Neural crest cell (in vitro differentiated cells): ENCODE measurements around the gene FAM149B1. TPM values are rescaled to one million over a fixed set of nuclear protein-coding genes. Genes with fewer than 3 reads are reported as not detected.

Experiments used
- DNase-seq: peaks from one replicate; pipeline ENCODE4 v3.0.0; 2021; ENCODE audit warnings: low read depth, mixed read lengths, low spot score
- H3K27ac Mint-ChIP-seq: one replicate; pipeline ENCODE4 v1.8.0; 2021; ENCODE audit warnings: mild to moderate bottlenecking, mixed read lengths; ENCODE audit not compliant: unreplicated experiment
- H3K27me3 Mint-ChIP-seq: 2 replicates; pipeline ENCODE4 v1.8.0; 2021; ENCODE audit warnings: low read depth, mild to moderate bottlenecking, mixed read lengths
- H3K36me3 Mint-ChIP-seq: 2 replicates; pipeline ENCODE4 v1.8.0; 2021; ENCODE audit warnings: low read depth, mild to moderate bottlenecking, mixed read lengths
- H3K4me1 Mint-ChIP-seq: 2 replicates; pipeline ENCODE4 v1.8.0; 2021; ENCODE audit warnings: mixed read lengths
- H3K4me3 Mint-ChIP-seq: one replicate; pipeline ENCODE4 v1.8.0; 2021; ENCODE audit warnings: mild to moderate bottlenecking, mixed read lengths
- H3K9me3 Mint-ChIP-seq: 2 replicates; pipeline ENCODE4 v1.8.0; 2021; ENCODE audit warnings: mixed read lengths
- CTCF ChIP-seq: fragments of 200-600 bp; sonication (generic); conservative IDR thresholded peaks from 2 replicates; pipeline ENCODE4 v1.5.0; 2021; ENCODE audit warnings: antibody characterized with exemption, mild to moderate bottlenecking
- total RNA-seq: library from RNA; stranded (reverse); gene quantifications from 2 replicates; pipeline ENCODE4 v1.2.1, GENCODE V29; 2021

The FAM149B1 gene
- total RNA-seq, 1 donor from 2014 or later, result 27.2 TPM

- no peaks in the 10 kb centered on the region for H3K27me3 Mint-ChIP-seq
- no peak for DNase-seq
- no peaks in the 10 kb centered on the region for H3K4me1 Mint-ChIP-seq
- H3K9me3 Mint-ChIP-seq, result no peaks in the 10 kb centered on the region
- peaks cover 7% of the 10 kb centered on the region for H3K36me3 Mint-ChIP-seq
- TF ChIP-seq CTCF, result peak; percentile 40
- H3K27ac Mint-ChIP-seq, result no peak overlapping the region
- no peak overlapping the region for H3K4me3 Mint-ChIP-seq
These were observed 65.0 kb downstream of the FAM149B1 start for GRCh38 chr10:73232887-73233286.

GRCh38 chr10:73233883-73234282 lies 66.0 kb downstream of the FAM149B1 start:
- no peak for TF ChIP-seq CTCF
- Mint-ChIP-seq H3K9me3 (no peaks in the 10 kb centered on the region), H3K4me3 (no peak overlapping the region), H3K36me3 (peaks cover 7% of the 10 kb centered on the region), H3K27ac (no peak overlapping the region), H3K4me1 (no peaks in the 10 kb centered on the region), H3K27me3 (no peaks in the 10 kb centered on the region)
- DNase-seq, result no peak

- no peaks in the 10 kb centered on the region for H3K9me3 Mint-ChIP-seq
- H3K36me3 Mint-ChIP-seq, result peaks cover 7% of the 10 kb centered on the region
- TF ChIP-seq CTCF, result no peak
- H3K27me3 Mint-ChIP-seq, result no peaks in the 10 kb centered on the region
- no peak overlapping the region for H3K4me3 Mint-ChIP-seq
- H3K27ac Mint-ChIP-seq, result no peak overlapping the region
- no peak for DNase-seq
- no peaks in the 10 kb centered on the region for H3K4me1 Mint-ChIP-seq
These were observed 66.8 kb downstream of the FAM149B1 start for GRCh38 chr10:73234695-73235094.

- TF ChIP-seq CTCF, result no peak
- no peaks in the 10 kb centered on the region for H3K9me3 Mint-ChIP-seq
- peaks cover 11% of the 10 kb centered on the region for H3K36me3 Mint-ChIP-seq
- H3K27me3 Mint-ChIP-seq, result no peaks in the 10 kb centered on the region
- H3K4me1 Mint-ChIP-seq, result peaks cover 2% of the 10 kb centered on the region
- no peak overlapping the region for H3K4me3 Mint-ChIP-seq
- DNase-seq, result no peak
- H3K27ac Mint-ChIP-seq, result no peak overlapping the region
These were observed 71.2 kb downstream of the FAM149B1 start for GRCh38 chr10:73238990-73239566.

GRCh38 chr10:73239908-73240307 lies 72.0 kb downstream of the FAM149B1 start:
- Mint-ChIP-seq H3K27ac (no peak overlapping the region), H3K4me1 (peaks cover 10% of the 10 kb centered on the region), H3K27me3 (no peaks in the 10 kb centered on the region), H3K36me3 (peaks cover 11% of the 10 kb centered on the region), H3K9me3 (no peaks in the 10 kb centered on the region), H3K4me3 (no peak overlapping the region)
- DNase-seq, result no peak
- TF ChIP-seq CTCF, result no peak
